Cardiac fibroblast (primary cell): ENCODE data around the gene KIR3DL2.
"Not testable (repeated sequence)": the region's sequence is repeated elsewhere in the genome, so short reads cannot be mapped to it uniquely, and the experiment has no call there.

Experiments used
- DNase-seq, 2 donors: peaks; one replicate each; pipeline versions ENCODE4 v3.0.0 to v3.0.0-alpha.2; 2010; ENCODE audit warnings: low read depth in 2 of 2
- H3K4me3 ChIP-seq, 2 donors: replicated peaks in 1 of 2; 1 replicate in 1 of 2; 2 replicates in 1 of 2; pipeline ENCODE4 v1.5.1; 2011; ENCODE audit warnings: low read depth in 2 of 2, low read length in 2 of 2, mild to moderate bottlenecking in 2 of 2, moderate library complexity in 1 of 2
- TF ChIP-seq, protein P1 (sequence below): IDR thresholded peaks from one replicate; pipeline ENCODE4 v1.5.1; 2011; ENCODE audit warnings: low read depth, mild to moderate bottlenecking, low read length, inconsistent platforms

KIR3DL2 gene

GRCh38 chr19:54888239-54888638 is 38.0 kb downstream of the KIR3DL2 start:
- no peak overlapping the region for H3K4me3 ChIP-seq
- TF ChIP-seq, protein P1, sequence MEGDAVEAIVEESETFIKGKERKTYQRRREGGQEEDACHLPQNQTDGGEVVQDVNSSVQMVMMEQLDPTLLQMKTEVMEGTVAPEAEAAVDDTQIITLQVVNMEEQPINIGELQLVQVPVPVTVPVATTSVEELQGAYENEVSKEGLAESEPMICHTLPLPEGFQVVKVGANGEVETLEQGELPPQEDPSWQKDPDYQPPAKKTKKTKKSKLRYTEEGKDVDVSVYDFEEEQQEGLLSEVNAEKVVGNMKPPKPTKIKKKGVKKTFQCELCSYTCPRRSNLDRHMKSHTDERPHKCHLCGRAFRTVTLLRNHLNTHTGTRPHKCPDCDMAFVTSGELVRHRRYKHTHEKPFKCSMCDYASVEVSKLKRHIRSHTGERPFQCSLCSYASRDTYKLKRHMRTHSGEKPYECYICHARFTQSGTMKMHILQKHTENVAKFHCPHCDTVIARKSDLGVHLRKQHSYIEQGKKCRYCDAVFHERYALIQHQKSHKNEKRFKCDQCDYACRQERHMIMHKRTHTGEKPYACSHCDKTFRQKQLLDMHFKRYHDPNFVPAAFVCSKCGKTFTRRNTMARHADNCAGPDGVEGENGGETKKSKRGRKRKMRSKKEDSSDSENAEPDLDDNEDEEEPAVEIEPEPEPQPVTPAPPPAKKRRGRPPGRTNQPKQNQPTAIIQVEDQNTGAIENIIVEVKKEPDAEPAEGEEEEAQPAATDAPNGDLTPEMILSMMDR, result no peak
- no peak for DNase-seq

GRCh38 chr19:54889566-54889965 is 39.3 kb downstream of the KIR3DL2 start:
- H3K4me3 ChIP-seq, result no peak overlapping the region
- no peak for DNase-seq

DNA sequence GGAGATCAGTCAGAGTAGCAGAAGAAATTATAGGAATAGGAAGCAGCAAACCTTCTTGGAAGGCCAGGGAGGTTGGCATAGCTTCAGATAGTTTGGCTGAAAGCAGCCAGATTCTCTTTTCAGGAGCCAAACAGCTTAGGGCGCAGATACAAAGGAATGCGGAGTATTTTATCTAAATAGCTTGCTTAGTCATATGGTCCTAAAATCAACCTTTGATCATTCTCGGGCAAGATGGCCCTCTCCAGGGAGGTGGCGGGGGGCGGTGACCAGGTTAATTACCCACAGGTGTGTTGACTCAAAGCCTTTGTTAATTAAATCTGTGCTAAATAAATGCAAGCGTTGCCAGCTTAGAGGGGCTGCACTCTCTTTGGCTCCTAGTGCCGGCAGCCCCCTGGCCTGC is 43.2 kb downstream of the KIR3DL2 start:
- DNase-seq, result no peak
- H3K4me3 ChIP-seq, result no peak overlapping the region
- TF ChIP-seq, protein P1, result no peak

More at GRCh38 chr19:54889566-54889965, 39.3 kb downstream of the KIR3DL2 start:
- TF ChIP-seq, protein P1, result no peak

GRCh38 chr19:54894106-54894505 is 43.9 kb downstream of the KIR3DL2 start:
- DNase-seq, H3K4me3 ChIP-seq: not testable (repeated sequence)

- TF ChIP-seq, protein P1, result no peak
- no peak for DNase-seq
- no peak overlapping the region for H3K4me3 ChIP-seq
Observed at GRCh38 chr19:54896036-54896435, 45.8 kb downstream of the KIR3DL2 start.

- not testable (repeated sequence) for H3K4me3 ChIP-seq, DNase-seq
Observed at GRCh38 chr19:54898685-54899084, 48.4 kb downstream of the KIR3DL2 start.

DNA sequence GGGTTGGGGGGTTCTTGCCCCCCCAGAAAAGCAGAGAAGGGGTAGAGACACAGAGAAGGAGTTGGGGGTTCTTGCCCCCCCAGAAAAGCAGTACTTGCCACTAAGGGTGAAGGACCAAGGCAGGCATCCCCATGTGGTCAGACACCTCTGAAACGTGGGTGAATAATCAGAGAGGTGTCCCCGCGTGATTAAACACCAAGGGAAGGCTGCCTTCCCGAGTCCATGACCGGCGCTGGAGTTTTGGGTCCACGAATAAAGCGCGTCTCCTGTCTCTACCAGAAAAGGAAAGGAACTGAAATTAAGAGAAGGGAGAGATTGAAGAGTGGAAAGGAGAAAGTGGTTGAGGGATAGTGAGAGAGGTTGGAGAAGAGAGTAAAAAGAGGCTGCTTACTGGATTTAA is 49.4 kb downstream of the KIR3DL2 start:
- H3K4me3 ChIP-seq, DNase-seq: not testable (repeated sequence)

- not testable (repeated sequence) for H3K4me3 ChIP-seq, DNase-seq
Observed at GRCh38 chr19:54901153-54901552, 50.9 kb downstream of the KIR3DL2 start.

- TF ChIP-seq, protein P1, result no peak
- no peak overlapping the region for H3K4me3 ChIP-seq
- DNase-seq, result no peak
Observed at GRCh38 chr19:54902061-54902460, 51.8 kb downstream of the KIR3DL2 start.
